ENCODE data around the gene SLC33A1. TPM values are rescaled to one million over a fixed set of nuclear protein-coding genes. Genes with fewer than 3 reads are reported as not detected.
A peak's percentile ranks its signal among the peaks of the same experiment; 100 is the strongest.
"Not testable (repeated sequence)": the region's sequence is repeated elsewhere in the genome, so short reads cannot be mapped to it uniquely, and the experiment has no call there.

SLC33A1 gene
- total RNA-seq, 6 donors from 2014 or later, result 12.6 to 43.3 (median 31.1) TPM

DNA sequence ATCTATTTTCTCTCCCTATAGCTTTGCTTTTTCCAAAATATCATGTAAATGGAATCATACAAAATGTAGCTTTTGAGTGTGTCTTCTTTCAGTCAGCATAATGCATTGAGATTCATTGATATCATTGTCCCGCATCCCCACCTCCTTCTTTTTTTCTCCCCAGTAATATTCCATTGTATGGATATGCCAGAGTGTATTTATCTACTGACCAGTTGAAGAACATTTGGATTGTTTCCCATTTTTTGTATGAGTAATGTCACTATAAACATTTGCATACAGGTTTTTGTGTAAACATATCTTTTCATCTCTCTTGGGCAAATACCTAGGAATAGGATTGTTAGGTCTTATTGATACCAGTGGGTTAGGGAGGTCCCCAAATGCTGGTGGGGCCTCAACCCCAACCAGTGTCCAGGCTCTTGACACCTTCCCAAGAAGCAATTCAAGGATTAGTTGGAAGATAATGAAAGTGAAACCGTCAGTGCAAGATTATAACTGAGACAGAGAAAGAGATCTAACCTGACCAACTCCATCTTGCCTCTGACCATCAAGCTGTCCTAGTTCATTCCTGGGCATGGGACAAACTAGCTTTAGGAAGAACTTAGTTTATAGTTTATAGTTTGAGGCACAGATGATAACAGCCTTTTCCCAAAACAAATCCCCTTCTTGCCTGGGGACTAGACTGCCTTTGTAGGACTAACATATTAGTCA is 7.4 kb upstream of the SLC33A1 start:
- 89 to 93% methylated on average over 2 of the region's 2 CpGs for WGBS, 2 donors
- Histone ChIP-seq H3K4me1 (no peaks in the 10 kb centered on the region), H3K9me3 (no peaks in the 10 kb centered on the region), H3K27me3 (no peaks in the 10 kb centered on the region), H3K4me3 (no peak overlapping the region), H3K36me3 (no peaks in the 10 kb centered on the region), H3K27ac (no peak overlapping the region)
- TF ChIP-seq POLR2AphosphoS5 (IDR thresholded peaks at IDR 0.05), result no peak
- TF ChIP-seq POLR2A (IDR thresholded peaks at IDR 0.05), result no peak
- TF ChIP-seq, protein P1, sequence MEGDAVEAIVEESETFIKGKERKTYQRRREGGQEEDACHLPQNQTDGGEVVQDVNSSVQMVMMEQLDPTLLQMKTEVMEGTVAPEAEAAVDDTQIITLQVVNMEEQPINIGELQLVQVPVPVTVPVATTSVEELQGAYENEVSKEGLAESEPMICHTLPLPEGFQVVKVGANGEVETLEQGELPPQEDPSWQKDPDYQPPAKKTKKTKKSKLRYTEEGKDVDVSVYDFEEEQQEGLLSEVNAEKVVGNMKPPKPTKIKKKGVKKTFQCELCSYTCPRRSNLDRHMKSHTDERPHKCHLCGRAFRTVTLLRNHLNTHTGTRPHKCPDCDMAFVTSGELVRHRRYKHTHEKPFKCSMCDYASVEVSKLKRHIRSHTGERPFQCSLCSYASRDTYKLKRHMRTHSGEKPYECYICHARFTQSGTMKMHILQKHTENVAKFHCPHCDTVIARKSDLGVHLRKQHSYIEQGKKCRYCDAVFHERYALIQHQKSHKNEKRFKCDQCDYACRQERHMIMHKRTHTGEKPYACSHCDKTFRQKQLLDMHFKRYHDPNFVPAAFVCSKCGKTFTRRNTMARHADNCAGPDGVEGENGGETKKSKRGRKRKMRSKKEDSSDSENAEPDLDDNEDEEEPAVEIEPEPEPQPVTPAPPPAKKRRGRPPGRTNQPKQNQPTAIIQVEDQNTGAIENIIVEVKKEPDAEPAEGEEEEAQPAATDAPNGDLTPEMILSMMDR (IDR thresholded peaks at IDR 0.05), result no peak
- no peak for TF ChIP-seq EP300 (IDR thresholded peaks at IDR 0.05)
- DNase-seq, result no peak
- ATAC-seq (ENCODE audit: low FRiP score in 2 of 2), result no peak

DNA sequence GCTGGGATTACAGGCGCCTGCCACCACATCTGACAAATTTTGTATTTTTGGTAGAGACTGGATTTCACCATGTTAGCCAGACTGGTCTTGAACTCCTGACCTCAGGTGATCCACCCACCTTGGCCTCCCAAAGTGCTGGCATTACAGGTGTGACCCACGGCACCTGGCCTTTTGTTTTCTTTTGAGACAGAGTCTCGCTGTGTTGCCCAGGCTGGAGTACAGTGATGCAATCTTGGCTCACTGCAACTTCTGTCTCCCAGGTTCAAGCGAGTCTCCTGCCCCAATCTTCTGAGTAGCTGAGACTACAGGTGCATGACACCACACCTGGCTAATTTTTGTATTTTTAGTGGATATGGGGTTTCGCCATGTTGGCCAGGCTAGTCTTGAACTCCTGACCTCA is 6.2 kb upstream of the SLC33A1 start:
- not testable (repeated sequence) for H3K4me3 ChIP-seq; DNase-seq; H3K9me3 ChIP-seq; H3K27me3 ChIP-seq; H3K4me1 ChIP-seq; H3K27ac ChIP-seq; H3K36me3 ChIP-seq; ATAC-seq (ENCODE audit: low FRiP score in 2 of 2)
- 82 to 88% methylated on average over 5 of the region's 5 CpGs for WGBS, 2 donors

DNA sequence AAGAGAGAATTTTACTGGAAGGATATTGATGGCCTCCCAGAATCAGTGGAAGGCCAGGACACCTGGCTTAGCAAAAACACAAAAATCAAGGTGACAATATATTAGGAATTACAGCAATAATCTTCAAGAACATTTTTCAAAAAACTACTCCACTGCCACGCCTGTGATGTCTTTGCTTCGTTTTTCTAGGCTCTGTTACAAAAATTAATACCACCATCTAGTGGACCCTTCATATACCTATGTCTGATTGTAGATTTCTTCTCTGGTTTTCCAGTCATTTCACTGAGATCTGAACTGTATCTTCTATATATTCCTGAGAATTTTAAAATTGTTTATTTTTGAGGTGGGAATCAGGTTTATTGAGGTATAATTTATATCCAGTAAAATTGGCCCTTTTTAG is 5.6 kb upstream of the SLC33A1 start:
- no peaks in the 10 kb centered on the region for H3K27me3 ChIP-seq
- no peak for TF ChIP-seq POLR2AphosphoS5 (IDR thresholded peaks at IDR 0.05)
- H3K4me1 ChIP-seq, result peaks cover 0 to 3% (median 0%) of the 10 kb centered on the region in 4 donors
- ATAC-seq (ENCODE audit: low FRiP score in 2 of 2) (peak in 1 of 2 donors; percentile 50), DNase-seq (no peak)
- no peak overlapping the region for H3K27ac ChIP-seq
- no peaks in the 10 kb centered on the region for H3K9me3 ChIP-seq
- 7 to 9% methylated on average over 2 of the region's 2 CpGs for WGBS, 2 donors
- no peak overlapping the region for H3K4me3 ChIP-seq
- no peaks in the 10 kb centered on the region for H3K36me3 ChIP-seq

DNA sequence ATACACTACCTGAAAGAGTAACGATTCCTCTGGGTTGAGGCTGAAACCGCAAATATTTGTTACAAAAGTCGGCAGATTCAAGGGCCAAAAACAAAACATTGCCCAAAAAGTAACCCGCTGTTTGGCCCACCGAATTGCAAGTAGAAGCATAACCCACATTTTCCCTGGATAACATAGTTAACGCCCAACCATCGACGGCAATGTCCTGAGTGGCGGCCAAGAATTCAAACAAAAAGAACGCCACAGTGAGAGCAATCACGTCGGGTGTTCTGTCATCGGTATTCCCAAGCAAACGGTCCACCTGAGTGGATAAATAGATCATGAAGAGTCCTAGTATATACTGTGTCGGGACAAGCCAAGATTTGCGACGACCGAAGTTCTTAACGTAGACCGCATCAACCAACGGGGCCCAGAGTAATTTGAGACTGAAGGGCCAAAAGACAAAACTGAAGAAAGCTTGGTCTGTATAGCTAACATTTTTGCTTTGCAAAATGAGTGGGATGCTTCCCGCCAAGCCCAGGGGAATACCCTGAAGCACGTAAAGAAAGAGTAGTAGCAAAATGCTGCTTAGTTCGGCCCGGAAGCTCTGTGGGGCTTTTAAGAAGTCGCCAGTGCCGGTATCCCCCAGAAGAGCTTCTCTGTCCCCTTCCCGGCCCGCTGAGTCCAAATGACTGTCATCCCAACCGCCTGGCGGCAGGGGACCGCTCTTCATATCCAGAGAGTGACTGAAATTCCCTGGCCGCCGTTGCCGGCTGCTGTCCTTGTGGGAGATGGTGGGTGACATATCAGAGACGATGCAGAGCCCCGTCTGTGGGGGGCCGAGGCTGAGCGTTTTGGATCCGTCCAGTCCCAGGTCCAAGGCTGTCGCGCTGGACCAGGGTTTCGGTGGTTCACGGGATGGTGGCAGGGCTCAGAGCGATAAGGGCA is 750 bp downstream of the SLC33A1 start:
- peak overlapping the region; percentile 67 to 84 (median 81) for H3K4me3 ChIP-seq
- peak overlapping the region; percentile 87 to 92 (median 90) for H3K27ac ChIP-seq
- H3K27me3 ChIP-seq, result no peaks in the 10 kb centered on the region
- peaks cover 39 to 50% (median 44%) of the 10 kb centered on the region in 4 donors for H3K4me1 ChIP-seq
- ATAC-seq (ENCODE audit: low FRiP score in 2 of 2) (peak in 1 of 2 donors; percentile 9), DNase-seq (peak in 1 of 2 donors; percentile 29)
- H3K9me3 ChIP-seq, result no peaks in the 10 kb centered on the region
- TF ChIP-seq EP300 (IDR thresholded peaks at IDR 0.05), result no peak
- TF ChIP-seq POLR2AphosphoS5 (IDR thresholded peaks at IDR 0.05), result no peak
- TF ChIP-seq, protein P1 (IDR thresholded peaks at IDR 0.05), result peak in 2 of 6 experiments; percentile 24 to 30
- peaks cover 0 to 5% (median 0%) of the 10 kb centered on the region in 4 donors for H3K36me3 ChIP-seq
- 2% methylated on average over 29 to 41 of the region's 45 CpGs for WGBS, 2 donors

DNA sequence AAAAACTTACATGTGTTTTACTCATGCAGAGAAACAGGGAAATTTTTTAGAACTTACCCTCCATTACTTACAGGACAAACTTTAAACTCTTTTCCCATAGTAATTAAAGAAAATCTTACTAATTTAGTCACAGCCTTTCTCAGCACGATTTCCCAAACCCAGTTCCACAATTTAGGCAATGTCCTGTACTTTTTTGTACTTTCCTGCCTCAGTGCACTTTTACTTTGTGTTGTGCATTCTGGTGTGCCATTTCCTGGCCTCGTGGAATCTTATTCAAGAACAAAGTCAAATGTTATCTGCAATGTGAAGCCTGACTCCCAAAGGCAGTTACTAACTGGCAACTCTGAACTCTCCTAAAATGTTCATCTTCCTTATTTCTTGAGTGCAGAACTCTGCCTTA is 1.9 kb downstream of the SLC33A1 start:
- Histone ChIP-seq H3K27ac (no peak overlapping the region), H3K9me3 (no peaks in the 10 kb centered on the region), H3K36me3 (peaks cover 0 to 9% (median 0%) of the 10 kb centered on the region in 4 donors), H3K27me3 (no peaks in the 10 kb centered on the region), H3K4me1 (peaks cover 39 to 58% (median 52%) of the 10 kb centered on the region in 4 donors), H3K4me3 (peak overlapping the region; percentile 67 to 84 (median 81))
- 33 to 42% methylated on average over 2 of the region's 2 CpGs for WGBS, 2 donors
- TF ChIP-seq POLR2AphosphoS5 (IDR thresholded peaks at IDR 0.05) (no peak), POLR2A (IDR thresholded peaks at IDR 0.05) (no peak), EP300 (IDR thresholded peaks at IDR 0.05) (no peak)
- TF ChIP-seq, protein P1 (IDR thresholded peaks at IDR 0.05), result no peak
- no peak for ATAC-seq (ENCODE audit: low FRiP score in 2 of 2)
- no peak for DNase-seq

DNA sequence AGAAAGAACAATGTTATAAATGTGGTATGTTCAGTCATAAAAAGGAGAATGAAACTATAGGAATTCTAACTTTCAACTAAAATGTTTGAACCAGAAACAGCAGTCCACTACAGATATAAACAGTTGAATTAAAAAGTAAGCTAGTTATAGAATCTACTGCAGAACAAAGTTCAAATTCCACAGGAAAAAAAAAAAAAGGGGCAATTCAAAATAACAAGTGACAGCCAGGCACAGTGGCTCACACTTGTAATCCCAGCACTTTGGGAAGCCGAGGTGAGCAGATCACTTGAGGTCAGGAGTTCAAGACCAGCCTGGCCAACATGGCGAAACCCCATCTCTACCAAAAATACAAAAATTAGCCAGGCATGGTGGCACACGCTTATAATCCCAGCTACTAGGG is 4.8 kb downstream of the SLC33A1 start:
- ATAC-seq (ENCODE audit: low FRiP score in 2 of 2); H3K27me3 ChIP-seq; H3K4me3 ChIP-seq; H3K9me3 ChIP-seq; H3K27ac ChIP-seq; DNase-seq: not testable (repeated sequence)
- peaks cover 0 to 17% (median 0%) of the 10 kb centered on the region in 4 donors for H3K36me3 ChIP-seq
- 84 to 85% methylated on average over 3 of the region's 3 CpGs for WGBS, 2 donors
- peaks cover 54 to 70% (median 55%) of the 10 kb centered on the region in 4 donors for H3K4me1 ChIP-seq

All from upper lobe of left lung (tissue), 6 donors.